HepG2 (cell line): Measurements from ENCODE around the gene BMF. TPM values are rescaled to one million over a fixed set of nuclear protein-coding genes. Genes with fewer than 3 reads are reported as not detected.

Experiments used
- ATAC-seq: fragments of 200-7000 bp; cut with Tn5 transposase; 3 replicates; pipeline ENCODE4 v1.9.1; 2020; ENCODE audit warnings: mild to moderate bottlenecking, moderate library complexity
- BruUV-seq: library from RNA; stranded (reverse); fragments of 400-500 nt; replicated peaks from 2 replicates; lab custom pipeline; 2021; lab: Mats Ljungman, UMichigan
- CTCF ChIA-PET: fragments of 300-600 bp; formaldehyde crosslinking; extraction: SDS; loops from one replicate; lab custom pipeline; 2021; ENCODE audit warnings: low total read pairs, inconsistent platforms, low intra/inter-chr PET ratio; lab: Yijun Ruan, JAX
- POLR2A ChIA-PET: fragments of 350-600 bp; sonication (Branson Sonifier 250); formaldehyde crosslinking; loops from one replicate; lab custom pipeline; 2020; ENCODE audit warnings: antibody characterized with exemption, inconsistent platforms; lab: Yijun Ruan, JAX
- DNase-seq: peaks from one replicate; pipeline ENCODE4 v3.0.0-alpha.2; 2015; ENCODE audit warnings: low spot score
- FAIRE-seq: peaks from 3 replicates; lab custom pipeline; 2011; peaks lifted over from hg19 to GRCh38; lab: Jason Lieb, UNC
- H2AFZ ChIP-seq: one replicate; pipeline ENCODE4 v1.6.1; 2011; ENCODE audit warnings: low read length, inconsistent platforms
- H3K27ac ChIP-seq: fragments of 300-600 bp; 3 replicates; pipeline ENCODE4 v1.8.0; 2011; ENCODE audit warnings: mixed run types, mild to moderate bottlenecking, mixed read lengths, low read length, inconsistent platforms; ENCODE audit not compliant: insufficient read depth; ENCODE audit errors: extremely low read length
- H3K27me3 ChIP-seq, 2 experiments: fragments of 200-600 bp in 1 of 2; 2 replicates in 1 of 2; 3 replicates in 1 of 2; pipeline versions ENCODE4 v1.6.0 to v1.8.0; 2011; ENCODE audit warnings: low read length in 2 of 2, mild to moderate bottlenecking in 2 of 2, moderate library complexity in 2 of 2, inconsistent platforms in 1 of 2; ENCODE audit not compliant: insufficient read depth in 2 of 2, control insufficient read depth in 1 of 2
- H3K36me3 ChIP-seq, 2 experiments: fragments of 200-600 bp in 1 of 2; replicated peaks in 1 of 2; 2 replicates in 1 of 2; 3 replicates in 1 of 2; pipeline versions ENCODE4 v1.5.1 to v1.8.0; 2011; ENCODE audit warnings: low read length in 2 of 2, inconsistent platforms in 1 of 2; ENCODE audit not compliant: insufficient read depth in 2 of 2, control insufficient read depth in 1 of 2
- H3K4me1 ChIP-seq: 2 replicates; pipeline ENCODE4 v1.5.1; 2012; ENCODE audit warnings: low read length, inconsistent platforms; ENCODE audit not compliant: insufficient read depth
- H3K4me2 ChIP-seq: 2 replicates; pipeline ENCODE4 v1.6.0; 2011; ENCODE audit warnings: low read depth, low read length, inconsistent platforms
- H3K4me3 ChIP-seq, 3 experiments: fragments of 200-600 bp in 1 of 3; sonication (generic), shearing (Covaris generic) in 1 of 3; replicated peaks in 1 of 3; 2 replicates each; pipeline ENCODE4 v1.5.1; 2011 to 2016; ENCODE audit warnings: low read length in 3 of 3, inconsistent platforms in 2 of 3, low read depth in 2 of 3, mild to moderate bottlenecking in 2 of 3, control low read depth in 1 of 3, mixed read lengths in 1 of 3; ENCODE audit not compliant: insufficient read depth in 1 of 3
- H3K79me2 ChIP-seq: one replicate; pipeline ENCODE4 v1.6.1; 2011; ENCODE audit warnings: low read length, inconsistent platforms; ENCODE audit not compliant: insufficient read depth
- H3K9ac ChIP-seq: 2 replicates; pipeline ENCODE4 v1.6.0; 2011; ENCODE audit warnings: mild to moderate bottlenecking, low read depth, low read length, inconsistent platforms; ENCODE audit not compliant: insufficient read depth
- H3K9me3 ChIP-seq: 2 replicates; pipeline ENCODE4 v1.5.1; 2012; ENCODE audit warnings: mild to moderate bottlenecking, low read length
- H4K20me1 ChIP-seq: 2 replicates; pipeline ENCODE4 v1.6.0; 2011; ENCODE audit warnings: inconsistent platforms, mild to moderate bottlenecking, low read length, moderate library complexity; ENCODE audit not compliant: insufficient read depth
- ARNT2 ChIP-seq: sonication (generic); formaldehyde crosslinking; IDR thresholded peaks from 2 replicates; pipeline ENCODE4 v1.8.0; 2022; ENCODE audit warnings: mild to moderate bottlenecking, low read depth, missing genetic modification reagents, moderate library complexity
- ERF ChIP-seq: IDR thresholded peaks from 2 replicates; pipeline ENCODE4 v1.6.1; 2018; ENCODE audit warnings: missing biosample characterization, missing genetic modification reagents
- RXRB ChIP-seq: IDR thresholded peaks from 2 replicates; pipeline ENCODE4 v1.6.1; 2016; ENCODE audit warnings: borderline replicate concordance, missing genetic modification reagents, missing compliant biosample characterization
- YEATS2 ChIP-seq: sonication (generic); formaldehyde crosslinking; IDR thresholded peaks from 2 replicates; pipeline ENCODE4 v1.4.0; 2020; ENCODE audit warnings: missing genetic modification reagents, borderline replicate concordance
- ZNF142 ChIP-seq: sonication (generic); formaldehyde crosslinking; IDR thresholded peaks from 2 replicates; pipeline ENCODE4 v1.4.0; 2020; ENCODE audit warnings: missing genetic modification reagents
- ZNF629 ChIP-seq: sonication (generic); formaldehyde crosslinking; conservative IDR thresholded peaks from 2 replicates; pipeline ENCODE4 v1.5.0; 2020; ENCODE audit warnings: missing genetic modification reagents
- WGBS: methylation state at CpG from one replicate; pipeline ENCODE4 v1.1.6; 2017; ENCODE audit warnings: low lambda C conversion rate; 5-methylcytosine and 5-hydroxymethylcytosine counted together
- in situ Hi-C: cut with HindIII; loops from 2 replicates; pipeline ENCODE4 v1.10.0; 2017; ENCODE audit warnings: low pct_unique_long_range_greater_than_20kb; ENCODE audit not compliant: extremely low pct_ligation_motif_present
- intact Hi-C: fragments of 100-400 bp; cut with micrococcal nuclease; formaldehyde crosslinking; loops from one replicate; pipeline ENCODE4 v1.10.0; 2022; ENCODE audit not compliant: unreplicated experiment
- polyA plus RNA-seq, 8 experiments: library from polyadenylated mRNA; depleted of rRNA in 3 of 8; stranded (reverse) in 7 of 8; unstranded in 1 of 8; fragments of >200 nt; fragmentation: Illumina TruSeq in 4 of 8; extraction: Trizol in 4 of 8; gene quantifications; 2 replicates each; pipeline versions ENCODE4 v1.2.1 to v1.2.3, GENCODE V29; 2011 to 2016; ENCODE audit warnings: low read depth in 4 of 8, missing spikeins in 1 of 8, mixed read lengths in 1 of 8; ENCODE audit not compliant: insufficient read depth in 1 of 8
- total RNA-seq, 5 experiments: library from RNA; depleted of rRNA; stranded (reverse); fragments of >200 nt; fragmentation: Illumina TruSeq; extraction: Trizol; gene quantifications; 2 replicates each; pipeline ENCODE4 v1.2.3, GENCODE V29; 2016; ENCODE audit warnings: low read depth in 1 of 5

Gene BMF
- total and polyA plus RNA-seq, 2 of the 13 experiments (the other 11 are each of a cell fraction or from before 2014, with no cell fraction given): 8.7 to 15.9 TPM

- H3K79me2 ChIP-seq: no peaks in the 10 kb centered on the region
- FAIRE-seq: no peak
- in situ Hi-C loops (loop anchor here (5.0 to 10.0 kb wide), 3 partner anchors 67 to 227 kb away; partner anchors contain the start of gene BUB1B), intact Hi-C loops (loop anchor here (1.0 to 5.0 kb wide), 2 partner anchors 117 to 229 kb away; partner anchors contain the start of gene BUB1B)
- peak overlapping the region; percentile 77 for H3K4me2 ChIP-seq
- no peaks in the 10 kb centered on the region for H4K20me1 ChIP-seq
- H3K27me3 ChIP-seq: no peaks in the 10 kb centered on the region
- no peaks in the 10 kb centered on the region for H3K36me3 ChIP-seq
- H3K9me3 ChIP-seq: no peaks in the 10 kb centered on the region
- CTCF ChIA-PET: interaction anchor here (1.2 to 2.3 kb wide), 3 partner anchors 63 to 229 kb away, joined by 5 to 19 read pairs (median 7); partner anchors contain the start of gene BMF
- no peak overlapping the region for H3K27ac ChIP-seq
- H2AFZ ChIP-seq: no peak overlapping the region
- no TSS peak for BruUV-seq
- no peak overlapping the region for H3K9ac ChIP-seq
- POLR2A ChIA-PET: interaction anchor here (0.8 to 3.1 kb wide), 6 partner anchors 24 to 61 kb away, joined by 3 to 15 read pairs (median 4); no protein-coding TSS in a partner anchor
- peaks cover 46% of the 10 kb centered on the region for H3K4me1 ChIP-seq
- 95% methylated on average over 6 of the region's 6 CpGs for WGBS
- no peak for TF ChIP-seq RXRB (CRISPR knock-in tag)
- peak; percentile 7; the same call in 1 of the 2 replicates for TF ChIP-seq YEATS2 (CRISPR knock-in tag)
- TF ChIP-seq ARNT2: no peak
- TF ChIP-seq ZNF142 (CRISPR knock-in tag): 0 out of 2 replicates have a peak, but pooled peaks have one; percentile 3
- TF ChIP-seq ERF: no peak
- TF ChIP-seq ZNF629 (CRISPR knock-in tag): peak; percentile 59; the same call in 1 of the 2 replicates
- H3K4me3 ChIP-seq: no peak overlapping the region
- peak; percentile 2; the same call in 1 of the 3 replicates for ATAC-seq
- no peak for DNase-seq
These were observed 63.0 kb downstream of the BMF start for GRCh38 chr15:40045572-40046217.
